ENCODE measurements around the gene SPDYE4. TPM values are rescaled to one million over a fixed set of nuclear protein-coding genes. Genes with fewer than 3 reads are reported as not detected.

Gene SPDYE4
- polyA plus RNA-seq, 1 of the 3 experiments (the other 2 are of a cell fraction) = not detected

- TF ChIP-seq IRF3 (IDR thresholded peaks at IDR 0.05; ENCODE audit: low read depth, low read length) (no peak), SIN3A (IDR thresholded peaks at IDR 0.05; ENCODE audit: borderline replicate concordance, low read depth, low read length) (no peak), FOXM1 (IDR thresholded peaks at IDR 0.05; ENCODE audit: low read depth) (no peak), USF1 (IDR thresholded peaks at IDR 0.05; ENCODE audit: borderline replicate concordance, low read depth) (no peak), TEAD4 (IDR thresholded peaks at IDR 0.05; ENCODE audit: borderline replicate concordance, insufficient read depth) (no peak), RFX5 (IDR thresholded peaks at IDR 0.05; ENCODE audit: low read length) (no peak), MAX (IDR thresholded peaks at IDR 0.05; ENCODE audit: low read depth) (no peak)
These were observed 14.1 kb downstream of the SPDYE4 start (continued) for GRCh38 chr17:8744086-8744785.

GRCh38 chr17:8742819-8743218, 15.5 kb downstream of the SPDYE4 start:
- no peaks in the 10 kb centered on the region for H3K9me2 ChIP-seq
- H3K27ac ChIP-seq (ENCODE audit: low read depth in 2 of 2, low read length in 1 of 2) = no peak overlapping the region
- CTCF ChIA-PET = no interaction called here
- no peak for TF ChIP-seq YY1 (IDR thresholded peaks at IDR 0.05; ENCODE audit: low read depth)
- TF ChIP-seq USF2 (IDR thresholded peaks at IDR 0.05; ENCODE audit: borderline replicate concordance, low read depth, low read length) = no peak
- no peak for TF ChIP-seq TEAD4 (IDR thresholded peaks at IDR 0.05; ENCODE audit: borderline replicate concordance, insufficient read depth)
- TF ChIP-seq NRF1 (IDR thresholded peaks at IDR 0.05; ENCODE audit: low read depth, low read length) = no peak
- no peak for TF ChIP-seq IRF3 (IDR thresholded peaks at IDR 0.05; ENCODE audit: low read depth, low read length)
- H3K36me3 ChIP-seq (replicated peaks in 1 of 2; ENCODE audit: control insufficient read depth in 1 of 2, insufficient read depth in 2 of 2, low read length in 1 of 2) = no peaks in the 10 kb centered on the region
- H4K20me1 ChIP-seq (ENCODE audit: insufficient read depth) = no peaks in the 10 kb centered on the region
- H2AFZ ChIP-seq (ENCODE audit: low read depth) = no peak overlapping the region
- no peaks in the 10 kb centered on the region; the same call in 1 of the 2 replicates for H3K27me3 ChIP-seq (ENCODE audit: insufficient read depth)
- no peak overlapping the region for H3K9ac ChIP-seq
- no peak for DNase-seq
- H3K4me1 ChIP-seq (ENCODE audit: control insufficient read depth in 1 of 2, insufficient read depth in 2 of 2, low read depth in 1 of 2, low read length in 1 of 2) = peaks cover 0 to 6% of the 10 kb centered on the region in 2 experiments; a peak in 1 of 4 replicates
- 84% methylated on average over 8 of the region's 8 CpGs for WGBS (ENCODE audit: low lambda C conversion rate)
- POLR2A ChIA-PET = no interaction called here
- no peaks in the 10 kb centered on the region for H3F3A ChIP-seq (replicated peaks; ENCODE audit: insufficient read depth)
- no peaks in the 10 kb centered on the region for H3K9me3 ChIP-seq
- H3K4me2 ChIP-seq = no peak overlapping the region
- no peak overlapping the region for H3K4me3 ChIP-seq (ENCODE audit: low read depth in 2 of 2, low read length in 1 of 2)
- no peaks in the 10 kb centered on the region for H3K79me2 ChIP-seq (ENCODE audit: insufficient read depth)
